GM18502 (cell line): ENCODE data around the gene CTSW.
A peak's percentile ranks its signal among the peaks of the same experiment; 100 is the strongest.
"Not testable (repeated sequence)": the region's sequence is repeated elsewhere in the genome, so short reads cannot be mapped to it uniquely, and the experiment has no call there.

Source experiments
- ATAC-seq: cut with Tn5 transposase; IDR thresholded peaks from one replicate; pipeline ENCODE4 v1.9.1; 2021; ENCODE audit warnings: mild to moderate bottlenecking; ENCODE audit not compliant: unreplicated experiment, poor library complexity

The CTSW gene, protein sequence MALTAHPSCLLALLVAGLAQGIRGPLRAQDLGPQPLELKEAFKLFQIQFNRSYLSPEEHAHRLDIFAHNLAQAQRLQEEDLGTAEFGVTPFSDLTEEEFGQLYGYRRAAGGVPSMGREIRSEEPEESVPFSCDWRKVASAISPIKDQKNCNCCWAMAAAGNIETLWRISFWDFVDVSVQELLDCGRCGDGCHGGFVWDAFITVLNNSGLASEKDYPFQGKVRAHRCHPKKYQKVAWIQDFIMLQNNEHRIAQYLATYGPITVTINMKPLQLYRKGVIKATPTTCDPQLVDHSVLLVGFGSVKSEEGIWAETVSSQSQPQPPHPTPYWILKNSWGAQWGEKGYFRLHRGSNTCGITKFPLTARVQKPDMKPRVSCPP

GRCh38 chr11:65879617-65880016, at the start of gene CTSW:
Gene CTSW (plus strand): TSS chr11:65879837. CDS start chr11:65879855, 18 bp downstream.
- ATAC-seq: no peak

DNA sequence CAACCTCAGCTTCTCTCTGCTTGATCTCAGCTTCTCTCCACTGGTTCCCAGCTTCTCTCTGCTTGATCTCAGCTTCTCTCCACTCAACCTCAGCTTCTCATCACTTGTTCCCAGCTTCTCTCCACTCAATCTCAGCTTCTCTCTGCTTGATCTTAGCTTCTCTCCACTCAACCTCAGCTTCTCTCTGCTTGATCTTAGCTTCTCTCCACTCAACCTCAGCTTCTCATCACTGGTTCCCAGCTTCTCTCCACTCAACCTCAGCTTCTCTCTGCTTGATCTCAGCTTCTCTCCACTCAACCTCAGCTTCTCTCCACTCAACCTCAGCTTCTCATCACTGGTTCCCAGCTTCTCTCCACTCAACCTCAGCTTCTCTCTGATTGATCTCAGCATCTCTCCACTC, 47.4 kb upstream of the CTSW start:
- not testable (repeated sequence) for ATAC-seq

DNA sequence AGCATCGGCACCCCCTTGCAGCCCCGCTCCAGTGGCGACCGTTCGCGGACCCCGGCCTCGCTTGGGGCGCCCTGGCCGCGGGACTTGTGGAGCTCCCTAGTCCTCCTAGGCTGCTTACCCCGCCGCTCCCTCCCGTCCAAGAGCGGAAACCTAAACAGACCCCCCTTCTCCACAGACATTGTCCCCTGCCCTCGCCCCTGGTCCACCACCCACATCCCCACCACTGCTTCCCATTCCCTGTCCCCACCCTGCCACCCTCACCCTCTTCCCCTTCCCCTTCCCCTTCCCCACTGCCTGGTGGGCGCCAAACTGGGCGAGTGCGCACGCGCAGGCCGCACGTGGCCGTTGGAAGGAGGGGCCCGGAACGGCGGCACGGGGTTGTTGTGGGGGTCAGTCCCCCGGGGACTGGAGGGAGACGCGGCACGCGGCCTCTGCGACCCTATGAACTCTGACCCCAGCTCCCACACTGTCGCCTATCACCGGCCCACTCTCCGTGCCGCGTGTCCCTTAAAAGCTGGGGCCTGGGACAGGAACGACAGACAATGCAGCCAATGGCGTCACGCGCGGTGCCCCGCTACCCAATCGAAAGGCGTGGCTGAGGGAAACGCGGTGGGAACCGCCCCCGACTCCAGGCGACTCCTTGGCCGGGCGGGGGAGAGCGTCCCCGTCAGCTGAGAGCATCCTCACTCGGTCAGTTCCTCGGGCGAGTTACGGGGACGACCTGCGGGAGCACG, 46.2 kb upstream of the CTSW start, which contains the start of gene SNX32:
TSS of gene SNX32 (plus strand) at position 667 of the 734 bp plus-strand sequence. CDS start 103 bp downstream, outside the sequence.
- ATAC-seq: peak; percentile 86

DNA sequence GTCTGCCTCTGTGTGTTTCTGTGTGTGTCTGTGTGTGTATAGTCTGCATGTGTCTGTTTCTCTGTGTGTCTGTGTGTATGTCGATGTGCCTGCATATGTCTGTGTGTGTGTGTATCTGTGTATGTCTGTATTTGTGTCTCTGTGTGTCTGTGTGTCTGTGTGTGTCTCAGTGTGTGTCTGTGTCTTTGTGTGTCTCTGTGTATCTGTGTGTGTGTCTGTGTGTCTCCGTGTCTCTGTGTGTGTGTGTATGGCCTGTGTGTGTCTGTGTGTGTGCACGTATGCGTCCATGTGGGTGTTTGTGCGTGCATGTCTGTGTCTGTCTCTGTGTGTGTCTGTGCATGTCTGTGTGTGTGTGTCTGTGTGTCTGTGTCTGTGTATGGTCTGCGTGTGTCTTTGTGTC, 45.4 kb upstream of the CTSW start:
- ATAC-seq: no peak

DNA sequence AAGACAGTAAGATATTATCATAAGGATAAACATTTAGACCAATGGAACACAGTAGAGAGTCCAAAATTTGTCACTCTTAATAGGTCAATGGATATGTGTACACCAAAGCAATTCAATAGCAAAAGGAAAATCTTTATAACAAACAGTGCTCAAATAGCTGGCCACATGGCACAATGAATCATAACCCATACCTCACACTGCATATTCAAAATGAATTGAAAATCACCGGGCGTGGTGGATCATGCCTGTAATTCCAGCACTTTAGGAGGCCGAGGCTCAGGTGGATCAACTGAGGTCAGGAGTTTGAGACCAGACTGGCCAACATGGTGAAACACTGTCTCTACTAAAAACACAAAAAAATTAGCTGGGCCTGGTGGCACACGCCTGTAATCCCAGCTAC, 37.5 kb upstream of the CTSW start:
- no peak for ATAC-seq

GRCh38 chr11:65843811-65844210, 35.8 kb upstream of the CTSW start:
- ATAC-seq: no peak

- no peak for ATAC-seq
Observed at GRCh38 chr11:65844231-65844872, 35.3 kb upstream of the CTSW start.

DNA sequence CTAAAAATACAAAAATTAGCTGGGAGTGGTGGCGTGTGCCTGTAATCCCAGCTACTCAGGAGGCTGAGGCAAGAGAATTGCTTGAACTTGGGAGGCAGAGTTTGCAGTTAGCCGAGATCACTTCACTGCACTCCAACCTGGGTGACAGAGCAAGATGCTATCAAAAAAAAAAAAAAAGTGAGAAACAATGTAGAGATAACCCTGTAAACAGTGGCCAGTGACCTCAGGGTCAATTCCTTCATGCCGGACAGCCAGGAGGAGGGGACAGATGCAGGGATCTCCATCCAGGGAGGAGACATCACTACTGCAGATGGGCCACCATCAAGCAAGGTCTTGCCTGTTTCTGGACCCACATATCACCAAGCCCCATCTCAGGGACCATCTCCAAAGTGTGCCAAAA, 31.9 kb upstream of the CTSW start:
- ATAC-seq: no peak

DNA sequence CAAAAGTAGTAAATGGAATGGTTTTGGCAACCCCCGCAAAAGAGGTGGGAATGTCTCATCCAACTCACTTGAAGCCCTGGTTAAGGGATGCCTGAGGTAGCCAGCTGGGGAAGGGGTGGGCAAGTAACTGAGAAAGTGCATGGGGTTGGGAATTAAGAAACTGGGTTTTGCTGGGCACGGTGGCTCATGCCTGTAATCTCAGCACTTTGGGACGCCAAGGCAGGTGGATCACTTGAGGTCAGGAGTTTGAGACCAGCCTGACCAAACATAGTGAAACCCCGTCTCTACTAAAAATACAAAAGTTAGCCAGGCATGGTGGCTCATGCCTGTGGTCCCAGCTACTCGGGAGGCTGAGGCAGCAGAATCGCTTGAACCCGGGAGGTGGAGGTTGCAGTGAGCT, 30.9 kb upstream of the CTSW start:
- ATAC-seq: not testable (repeated sequence)

GRCh38 chr11:65849366-65849765, 30.3 kb upstream of the CTSW start:
- ATAC-seq: no peak

DNA sequence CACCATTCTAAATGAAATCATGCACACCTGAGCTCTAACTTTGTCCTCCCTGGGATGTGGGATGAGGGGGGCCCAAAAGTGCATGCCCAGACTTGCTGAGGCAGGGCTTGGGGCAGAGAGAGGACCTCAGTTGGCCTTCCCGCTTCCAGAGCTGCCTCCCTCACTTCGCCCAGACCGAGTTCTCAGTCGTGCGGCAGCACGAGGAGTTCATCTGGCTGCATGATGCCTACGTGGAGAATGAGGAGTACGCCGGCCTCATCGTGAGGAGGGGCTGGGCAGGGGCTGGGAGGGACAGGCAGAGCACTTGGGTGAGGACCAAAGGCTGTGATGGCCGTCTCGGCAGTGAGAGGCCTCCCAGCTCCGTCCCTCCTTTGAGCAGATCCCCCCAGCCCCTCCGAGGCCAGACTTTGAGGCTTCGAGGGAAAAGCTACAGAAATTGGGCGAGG, 29.8 kb upstream of the CTSW start:
- no peak for ATAC-seq

- ATAC-seq: no peak
Observed at GRCh38 chr11:65850217-65851082, 29.2 kb upstream of the CTSW start.

GRCh38 chr11:65851083-65851579, 28.5 kb upstream of the CTSW start:
- ATAC-seq: no peak

- no peak for ATAC-seq
Observed at GRCh38 chr11:65851811-65852507, 27.7 kb upstream of the CTSW start.

- no peak for ATAC-seq
Observed at GRCh38 chr11:65852508-65853245, 27.0 kb upstream of the CTSW start.

DNA sequence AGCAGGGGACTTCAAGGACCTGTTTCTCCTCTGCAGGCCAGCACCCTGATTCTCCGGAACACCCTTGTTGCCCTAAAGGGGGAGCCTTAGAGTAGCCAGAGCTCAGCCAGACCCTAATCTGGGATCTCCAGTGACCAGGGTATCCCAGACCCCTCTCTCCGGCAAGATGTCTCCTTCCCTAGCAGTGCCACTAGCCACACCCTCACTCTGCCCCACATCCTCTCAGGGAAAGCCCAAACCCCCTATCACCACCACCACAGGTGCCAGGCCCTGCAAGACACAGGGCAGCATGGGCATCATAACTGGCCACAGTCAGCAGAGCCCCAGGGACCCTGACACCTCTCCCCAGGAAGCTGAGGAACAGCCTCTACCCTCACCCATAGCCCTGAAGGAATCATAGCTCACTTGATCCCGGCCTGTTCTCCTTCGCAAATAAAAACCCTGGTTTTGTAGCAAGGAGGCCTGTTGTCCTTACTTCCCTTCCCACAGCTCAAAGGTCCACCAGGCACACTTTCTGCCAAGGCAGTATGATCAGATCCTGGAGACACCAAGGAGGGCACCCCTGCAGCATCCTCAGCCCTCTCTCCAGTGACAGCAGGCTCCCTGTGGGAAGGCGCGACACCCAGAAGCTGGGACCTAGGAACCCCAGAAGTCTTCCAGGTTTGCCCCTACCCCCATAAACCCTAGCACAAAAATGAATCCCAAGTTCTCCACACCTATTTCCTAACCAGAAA, 26.2 kb upstream of the CTSW start:
- ATAC-seq: no peak

- ATAC-seq: no peak
Observed at GRCh38 chr11:65854161-65854592, 25.5 kb upstream of the CTSW start.
